Inflammatory macrophage treated with lipopolysaccharide for 4 hours (primary cell): ENCODE measurements around the gene MARS1.
A peak's percentile ranks its signal among the peaks of the same experiment; 100 is the strongest.
"Not testable (repeated sequence)": the region's sequence is repeated elsewhere in the genome, so short reads cannot be mapped to it uniquely, and the experiment has no call there.

ENCODE experiments used
- DNase-seq: peaks from one replicate; pipeline ENCODE4 v3.0.0-alpha.2; 2020

The MARS1 gene

DNA sequence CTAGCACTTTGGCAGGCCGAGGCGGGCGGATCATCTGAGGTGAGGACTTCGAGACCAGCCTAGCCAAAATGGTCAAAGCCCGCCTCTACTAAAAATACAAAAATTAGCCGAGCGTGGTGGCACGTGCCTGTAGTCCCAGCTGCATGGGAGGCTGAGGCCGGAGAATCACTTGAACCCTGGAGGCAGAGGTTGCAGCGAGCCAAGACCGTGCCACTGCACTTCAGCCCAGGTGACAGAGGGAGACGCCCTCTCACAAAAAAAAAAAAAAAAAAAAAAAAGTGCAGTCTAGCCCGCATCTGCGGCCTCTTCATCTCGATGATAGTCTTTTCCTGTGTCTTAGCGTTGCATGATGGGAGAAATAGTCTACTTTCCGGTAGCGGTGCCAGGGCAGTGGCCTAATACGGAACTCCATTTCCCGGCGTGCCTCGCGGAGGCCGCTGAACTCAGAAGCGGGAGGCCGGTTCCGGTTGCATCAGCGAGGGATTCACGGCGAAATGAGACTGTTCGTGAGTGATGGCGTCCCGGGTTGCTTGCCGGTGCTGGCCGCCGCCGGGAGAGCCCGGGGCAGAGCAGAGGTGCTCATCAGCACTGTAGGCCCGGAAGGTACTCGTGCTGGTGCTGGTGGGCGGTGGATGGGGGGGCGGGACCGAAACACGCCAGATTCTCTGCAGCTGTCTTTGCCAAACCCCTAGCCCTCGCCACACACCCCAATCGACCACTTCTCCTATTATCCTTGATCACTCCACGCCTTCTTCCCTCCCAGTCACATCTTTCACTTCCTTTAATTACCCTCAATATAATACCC lies at the start of gene MARS1:
Gene MARS1, plus strand, starts transcription at position 472 of the 805 bp plus-strand sequence. Its CDS starts 23 bp downstream, at position 495.
- DNase-seq, result peak; percentile 97

DNA sequence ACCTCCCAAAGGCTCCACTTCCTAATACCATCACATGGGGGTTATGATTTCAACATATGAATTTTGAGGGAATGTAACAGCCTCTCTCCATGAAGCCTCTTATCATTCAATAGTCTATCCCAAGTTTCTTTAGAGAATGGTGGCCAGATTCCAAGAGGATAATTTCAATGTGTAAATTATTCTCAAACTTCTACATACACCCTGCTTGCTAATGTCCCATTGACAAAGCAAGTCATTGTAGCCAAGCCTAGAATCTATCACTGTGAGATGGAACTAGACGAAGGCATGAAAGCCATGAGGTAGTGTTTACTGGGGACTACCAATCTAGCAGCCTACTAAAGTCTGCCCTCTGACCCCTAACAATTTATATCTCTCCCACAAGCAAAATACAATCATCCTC lies 49.5 kb upstream of the MARS1 start:
- no peak for DNase-seq

DNA sequence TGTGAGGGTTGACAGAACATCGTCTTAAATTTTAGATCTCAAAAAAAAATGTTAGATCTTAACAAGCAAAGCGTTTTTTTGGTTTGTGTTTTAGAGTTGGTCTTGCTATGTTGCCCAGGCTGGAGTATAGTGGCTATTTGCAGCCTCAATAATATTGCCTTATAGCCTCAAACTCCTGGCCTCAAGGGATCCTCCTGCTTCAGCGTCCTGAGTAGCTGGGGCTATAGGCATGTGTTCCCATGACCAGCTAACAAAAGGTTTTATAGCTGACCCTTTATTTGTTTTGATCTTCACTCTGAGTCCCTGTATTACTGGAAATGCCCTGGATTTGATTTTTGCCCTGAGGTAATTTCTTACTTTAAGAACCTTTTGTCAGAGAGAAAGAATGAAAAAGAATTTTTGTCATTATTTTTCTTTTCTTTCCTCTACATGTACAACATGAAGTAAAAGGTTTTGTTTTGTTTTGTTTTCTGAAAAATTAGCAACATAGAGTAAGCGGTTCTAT lies 48.1 kb upstream of the MARS1 start:
- no peak for DNase-seq

DNA sequence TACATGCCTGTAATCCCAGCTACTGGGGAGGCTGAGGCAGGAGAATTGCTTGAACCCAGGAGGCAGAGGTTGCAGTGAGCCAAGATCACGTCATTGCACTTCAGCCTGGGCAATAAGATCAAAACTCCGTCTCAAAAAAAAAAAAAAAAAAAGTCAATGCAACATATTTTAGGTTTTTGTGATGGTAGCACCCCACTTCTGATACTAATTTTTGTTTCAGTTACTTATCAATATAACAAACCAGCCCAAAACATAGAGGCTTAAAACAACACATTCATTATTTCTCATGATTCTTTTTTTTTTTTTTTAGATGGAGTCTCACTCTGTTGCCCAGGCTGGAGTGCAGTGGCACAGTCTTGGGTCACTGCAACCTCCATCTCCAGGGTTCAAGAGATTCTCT lies 46.5 kb upstream of the MARS1 start:
- not testable (repeated sequence) for DNase-seq

DNA sequence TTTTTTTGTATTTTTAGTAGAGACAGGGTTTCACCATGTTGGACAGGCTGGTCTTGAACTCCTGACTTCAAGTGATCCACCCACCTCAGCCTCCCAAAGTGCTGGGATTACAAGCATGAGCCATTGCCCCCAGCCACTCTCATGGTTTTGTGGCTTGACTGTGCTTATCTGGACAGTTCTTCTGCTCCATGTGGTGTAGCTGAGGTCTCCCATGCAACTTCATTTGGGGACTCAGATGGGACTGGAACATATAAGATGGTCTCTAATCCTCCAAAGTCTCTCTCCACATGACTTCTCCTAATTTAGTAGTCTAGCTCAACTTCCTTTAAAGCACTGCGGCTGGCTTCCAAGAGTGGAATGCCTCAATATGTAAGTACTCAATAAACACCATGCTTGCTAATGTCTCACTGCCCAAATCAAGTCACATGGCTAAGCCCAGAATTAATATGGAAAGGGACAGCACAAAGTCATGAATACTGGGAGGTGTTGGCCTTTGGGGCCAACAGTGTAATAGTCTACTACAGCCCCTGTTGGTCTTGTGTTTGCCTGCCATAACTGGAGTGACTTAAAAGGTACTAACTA lies 45.9 kb upstream of the MARS1 start:
- DNase-seq, result no peak

DNA sequence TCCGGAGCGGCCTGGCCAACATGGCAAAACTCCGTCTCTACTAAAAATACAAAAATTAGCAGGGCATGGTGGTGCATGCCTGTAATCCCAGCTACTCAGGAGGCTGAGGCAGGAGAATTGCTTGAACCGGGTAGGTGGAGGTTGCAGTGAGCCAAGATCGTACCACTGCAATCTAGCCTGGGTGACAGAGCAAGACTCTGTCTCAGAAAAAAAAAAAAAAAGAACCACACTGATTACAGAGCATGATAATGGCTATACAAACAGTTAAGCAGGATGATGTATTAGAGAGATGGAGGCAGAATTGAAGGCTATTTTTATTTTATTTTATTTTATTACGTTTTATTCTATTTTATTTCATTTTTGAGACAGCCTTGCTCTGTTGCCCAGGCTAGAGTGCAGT lies 43.5 kb upstream of the MARS1 start:
- DNase-seq, result not testable (repeated sequence)

DNA sequence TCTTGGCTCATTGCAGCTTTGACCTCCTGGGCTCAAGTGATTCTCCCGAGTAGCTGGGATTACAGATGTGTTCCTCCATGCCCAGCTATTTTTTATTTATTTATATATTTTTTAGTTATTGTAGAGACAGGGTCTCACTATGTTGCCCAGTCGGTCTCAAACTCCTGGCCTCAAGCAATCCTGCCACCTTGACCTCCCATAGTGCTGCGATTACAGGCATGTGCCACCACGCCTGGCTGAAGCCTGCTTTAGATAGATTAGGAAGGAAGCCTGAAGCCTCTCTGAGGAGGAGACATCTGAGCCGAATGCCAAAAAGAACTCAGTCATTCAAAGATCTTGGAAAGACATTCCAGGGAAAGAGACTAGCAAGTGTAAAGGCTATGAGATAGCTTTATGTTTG lies 43.1 kb upstream of the MARS1 start:
- DNase-seq, result no peak

DNA sequence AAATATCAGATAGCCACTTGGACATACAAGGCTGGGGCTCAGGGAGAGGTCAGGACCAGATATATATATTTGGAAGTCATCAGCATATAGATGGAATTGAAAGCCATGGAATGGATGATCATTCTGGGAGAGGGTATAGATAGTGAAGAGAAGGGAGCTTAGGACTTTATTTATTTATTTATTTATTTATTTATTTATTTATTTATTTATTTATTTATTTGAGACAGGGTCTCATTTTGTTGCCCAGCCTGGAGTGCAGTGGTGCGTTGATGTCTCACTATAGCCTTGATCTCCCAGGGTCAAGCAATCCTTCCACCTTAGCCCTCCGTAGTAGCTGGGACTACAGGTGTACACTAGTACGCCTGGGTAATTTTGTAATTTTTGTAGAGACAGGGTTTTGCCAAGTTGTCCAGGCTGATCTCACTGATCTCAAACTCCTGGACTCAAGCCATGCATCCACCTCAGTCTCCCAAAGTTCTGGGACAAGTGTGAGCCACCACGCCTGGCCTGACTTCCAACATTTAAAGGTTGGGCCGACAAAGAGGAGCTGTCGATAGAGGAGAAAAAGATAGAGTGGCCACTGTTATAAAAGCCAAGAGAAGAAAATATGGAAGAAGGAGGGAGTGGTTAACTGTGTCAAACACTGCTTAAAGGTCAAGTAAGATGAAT lies 41.4 kb upstream of the MARS1 start:
- DNase-seq, result no peak

DNA sequence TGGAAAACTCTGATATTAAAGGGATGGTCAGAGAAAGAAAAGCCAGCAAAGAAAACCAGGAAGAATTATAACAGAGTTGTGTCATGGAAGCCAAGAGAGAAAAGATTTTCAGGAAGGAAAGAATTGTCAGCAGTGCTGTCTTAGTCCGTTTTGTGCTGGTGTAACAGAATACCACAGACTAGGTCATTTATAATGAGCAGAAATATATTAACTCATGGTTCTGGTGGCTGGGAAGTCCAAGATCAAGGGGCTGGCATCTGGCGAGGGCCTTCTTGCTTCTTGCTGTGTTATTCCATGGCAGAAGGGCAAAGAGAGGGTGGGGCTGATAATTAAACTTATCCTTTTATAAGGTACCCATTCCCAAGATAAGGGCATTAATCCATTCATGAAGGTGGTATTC lies 39.2 kb upstream of the MARS1 start:
- no peak for DNase-seq

DNA sequence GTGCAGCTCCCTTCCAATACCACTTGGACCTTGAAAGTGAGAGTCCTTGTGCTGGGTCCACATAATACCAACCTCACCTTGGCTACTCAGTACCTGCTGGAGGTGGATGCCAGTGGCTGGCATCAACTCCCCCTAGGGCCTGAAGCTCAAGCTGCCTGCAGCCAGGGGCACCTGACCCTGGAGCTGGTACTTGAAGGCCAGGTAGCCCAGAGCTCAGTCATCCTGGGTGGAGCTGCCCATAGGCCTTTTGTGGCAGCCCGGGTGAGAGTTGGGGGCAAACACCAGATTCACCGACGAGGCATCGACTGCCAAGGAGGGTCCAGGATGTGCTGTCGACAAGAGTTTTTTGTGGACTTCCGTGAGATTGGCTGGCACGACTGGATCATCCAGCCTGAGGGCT lies 38.5 kb upstream of the MARS1 start:
- DNase-seq, result no peak

DNA sequence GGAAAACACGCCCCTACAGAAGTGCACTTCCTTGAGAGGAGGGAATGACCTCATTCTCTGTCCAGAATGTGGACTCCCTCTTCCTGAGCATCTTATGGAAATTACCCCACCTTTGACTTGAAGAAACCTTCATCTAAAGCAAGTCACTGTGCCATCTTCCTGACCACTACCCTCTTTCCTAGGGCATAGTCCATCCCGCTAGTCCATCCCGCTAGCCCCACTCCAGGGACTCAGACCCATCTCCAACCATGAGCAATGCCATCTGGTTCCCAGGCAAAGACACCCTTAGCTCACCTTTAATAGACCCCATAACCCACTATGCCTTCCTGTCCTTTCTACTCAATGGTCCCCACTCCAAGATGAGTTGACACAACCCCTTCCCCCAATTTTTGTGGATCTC lies 37.8 kb upstream of the MARS1 start:
- no peak for DNase-seq

DNA sequence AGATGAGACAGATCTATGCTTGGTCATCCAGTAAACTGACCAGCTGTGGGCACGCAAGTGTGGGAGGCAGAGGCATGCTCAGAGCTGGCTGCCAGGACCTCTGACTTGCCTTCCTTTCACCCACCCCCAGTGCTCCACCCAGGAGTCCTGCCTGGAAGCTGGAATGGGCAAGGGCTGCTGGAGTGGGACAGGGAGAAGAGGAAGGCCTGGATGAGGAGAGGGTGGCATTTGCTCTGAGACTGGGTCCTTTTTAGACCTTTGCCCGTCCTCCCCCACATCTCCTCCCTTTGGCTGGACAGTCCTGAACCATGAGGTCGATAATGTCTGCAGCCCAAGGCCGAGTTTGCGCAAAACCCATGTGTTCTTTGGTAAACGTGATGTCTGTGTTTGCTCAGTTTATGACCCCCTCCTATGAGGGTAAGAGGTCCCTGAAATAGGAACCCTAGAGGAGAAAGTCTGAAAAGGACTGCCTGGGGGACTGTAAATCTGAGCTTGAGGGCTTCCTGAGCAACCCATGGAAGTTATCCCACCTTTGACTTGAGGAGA lies 36.6 kb upstream of the MARS1 start:
- no peak for DNase-seq

DNA sequence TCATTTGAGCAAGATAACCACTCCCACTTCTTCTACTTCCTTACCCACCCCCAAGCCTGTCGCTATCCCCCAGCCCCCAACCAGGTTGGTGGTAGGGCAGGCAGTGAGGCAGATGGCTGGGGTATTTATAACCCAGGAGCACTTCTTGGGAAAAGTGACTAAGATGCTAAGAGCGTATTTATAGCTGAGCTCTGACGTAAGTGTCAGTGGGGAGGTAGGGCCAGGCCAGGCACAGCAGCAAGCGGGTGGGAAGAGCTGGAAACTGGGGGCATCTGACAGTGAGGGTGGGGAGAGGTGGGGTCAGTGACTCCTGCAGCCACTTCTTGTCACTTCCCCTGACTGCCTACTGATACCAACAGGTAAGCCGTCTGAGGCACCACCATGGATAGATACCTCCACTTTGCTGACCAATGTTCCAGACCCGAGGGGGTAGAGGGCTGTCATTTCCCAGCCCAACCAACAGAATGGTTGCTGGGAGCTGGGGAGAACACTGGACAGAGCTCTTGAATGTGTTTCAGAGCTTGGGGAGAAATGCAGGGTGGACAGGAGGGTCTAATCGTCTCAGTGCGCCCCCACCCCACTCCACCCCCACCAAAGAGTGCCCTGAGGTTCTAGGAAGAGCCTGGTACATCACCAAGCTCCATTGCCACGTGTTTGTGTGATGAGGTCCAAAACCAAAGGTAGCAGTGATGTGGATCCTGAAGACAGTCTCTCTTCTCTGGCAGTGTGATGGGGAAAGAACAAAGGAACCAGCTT lies 35.5 kb upstream of the MARS1 start:
- no peak for DNase-seq

DNA sequence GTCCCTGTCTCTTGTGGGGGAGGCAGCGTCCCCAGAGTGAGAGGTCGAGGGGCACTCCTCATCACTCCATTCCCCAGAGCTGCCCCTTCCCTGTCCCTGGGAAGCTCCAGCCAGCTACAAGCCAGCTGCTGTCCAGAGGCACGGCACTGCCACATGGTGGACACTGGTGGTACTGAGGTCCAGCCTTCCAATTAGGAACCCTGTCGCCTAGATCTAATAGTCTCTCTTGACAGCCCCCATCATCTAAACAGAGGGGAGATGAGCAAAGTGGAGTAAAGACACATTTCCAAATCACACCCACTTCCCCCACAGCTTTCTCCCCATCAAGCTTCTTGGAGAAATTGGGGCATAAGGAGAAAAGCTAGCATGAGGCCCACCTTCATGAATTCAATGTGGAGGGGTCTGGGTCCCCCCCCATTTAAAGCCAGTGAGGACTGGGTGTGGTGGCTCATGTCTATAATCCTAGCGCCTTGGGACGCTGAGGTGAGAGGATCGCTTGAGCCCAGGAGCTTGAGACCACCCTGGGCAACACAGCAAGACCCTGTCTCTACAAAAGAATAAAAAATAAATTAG lies 34.8 kb upstream of the MARS1 start:
- peak; percentile 70 for DNase-seq

DNA sequence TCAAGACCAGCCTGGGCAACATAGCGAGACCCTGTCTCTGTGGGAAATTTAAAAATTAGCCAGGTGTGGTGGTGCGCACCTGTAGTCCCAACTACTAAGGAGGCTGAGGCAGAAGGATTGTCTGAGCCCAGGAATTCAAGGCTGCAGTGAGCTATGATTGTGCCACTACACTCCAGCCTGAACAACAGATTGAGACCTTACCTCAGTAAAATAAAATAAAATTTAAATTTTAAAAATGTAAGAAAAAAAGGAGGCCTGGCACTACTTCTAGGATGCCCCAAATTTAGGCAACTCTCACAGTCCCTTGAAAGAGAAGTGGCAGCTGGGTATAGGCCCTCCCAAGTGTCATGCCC lies 33.7 kb upstream of the MARS1 start:
- DNase-seq, result no peak

DNA sequence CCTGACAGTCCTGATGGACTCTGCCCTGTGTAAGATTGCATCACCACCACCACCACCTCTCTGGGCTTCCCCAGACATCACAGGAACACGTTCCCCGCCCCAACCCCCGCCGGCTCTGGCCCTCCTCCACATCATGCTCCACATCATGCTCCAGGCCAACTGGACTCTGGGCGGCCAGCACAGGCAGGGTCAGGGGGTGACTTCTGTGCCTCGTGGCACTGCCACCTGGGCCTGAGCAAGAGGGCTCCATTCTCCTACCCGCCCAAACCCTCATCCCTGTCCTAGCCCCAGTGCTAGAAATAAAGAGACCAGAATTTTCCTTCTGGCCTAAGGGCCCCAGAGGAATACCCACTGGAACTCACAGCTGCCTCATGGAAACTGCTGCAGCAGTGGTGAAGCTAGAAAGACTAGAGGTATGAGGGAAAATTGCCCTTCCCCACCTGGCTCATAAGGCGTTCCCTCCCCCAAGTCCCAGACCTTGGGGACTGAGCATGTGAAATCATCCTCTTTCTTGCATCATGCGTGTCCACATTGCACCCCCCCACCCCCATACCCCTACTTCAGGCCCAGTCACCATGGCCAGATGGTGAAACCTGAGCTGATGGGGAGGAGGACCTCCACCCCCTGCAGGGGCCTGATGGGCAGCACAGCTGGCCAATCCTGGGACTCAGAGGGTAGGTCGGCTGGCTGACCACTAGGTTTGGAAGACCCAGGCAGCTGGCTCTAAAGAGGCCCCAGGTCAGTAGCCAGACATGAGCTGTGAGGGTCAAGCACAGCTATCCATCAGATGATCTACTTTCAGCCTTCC lies 33.1 kb upstream of the MARS1 start, which contains the start of gene INHBE:
Gene INHBE, plus strand, starts transcription at position 742 of the 808 bp plus-strand sequence. CDS start 230 bp downstream, outside the sequence.
- DNase-seq, result peak; percentile 61

DNA sequence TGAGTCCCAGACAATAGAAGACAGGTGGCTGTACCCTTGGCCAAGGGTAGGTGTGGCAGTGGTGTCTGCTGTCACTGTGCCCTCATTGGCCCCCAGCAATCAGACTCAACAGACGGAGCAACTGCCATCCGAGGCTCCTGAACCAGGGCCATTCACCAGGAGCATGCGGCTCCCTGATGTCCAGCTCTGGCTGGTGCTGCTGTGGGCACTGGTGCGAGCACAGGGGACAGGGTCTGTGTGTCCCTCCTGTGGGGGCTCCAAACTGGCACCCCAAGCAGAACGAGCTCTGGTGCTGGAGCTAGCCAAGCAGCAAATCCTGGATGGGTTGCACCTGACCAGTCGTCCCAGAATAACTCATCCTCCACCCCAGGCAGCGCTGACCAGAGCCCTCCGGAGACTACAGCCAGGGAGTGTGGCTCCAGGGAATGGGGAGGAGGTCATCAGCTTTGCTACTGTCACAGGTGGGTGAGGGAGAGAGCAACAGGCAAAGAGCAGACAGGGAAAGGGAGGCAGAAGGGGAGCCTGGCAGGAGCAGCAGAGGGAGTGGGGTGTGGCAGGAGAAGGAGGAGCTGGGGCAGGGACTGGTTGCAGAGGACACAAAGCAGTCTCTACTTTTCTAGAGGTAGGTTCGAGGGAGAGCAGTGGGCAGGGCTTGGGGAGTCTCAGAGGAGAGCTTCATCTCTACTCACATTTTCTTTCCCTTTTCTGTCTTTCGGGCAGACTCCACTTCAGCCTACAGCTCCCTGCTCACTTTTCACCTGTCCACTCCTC lies 32.3 kb upstream of the MARS1 start:
- DNase-seq, result no peak

DNA sequence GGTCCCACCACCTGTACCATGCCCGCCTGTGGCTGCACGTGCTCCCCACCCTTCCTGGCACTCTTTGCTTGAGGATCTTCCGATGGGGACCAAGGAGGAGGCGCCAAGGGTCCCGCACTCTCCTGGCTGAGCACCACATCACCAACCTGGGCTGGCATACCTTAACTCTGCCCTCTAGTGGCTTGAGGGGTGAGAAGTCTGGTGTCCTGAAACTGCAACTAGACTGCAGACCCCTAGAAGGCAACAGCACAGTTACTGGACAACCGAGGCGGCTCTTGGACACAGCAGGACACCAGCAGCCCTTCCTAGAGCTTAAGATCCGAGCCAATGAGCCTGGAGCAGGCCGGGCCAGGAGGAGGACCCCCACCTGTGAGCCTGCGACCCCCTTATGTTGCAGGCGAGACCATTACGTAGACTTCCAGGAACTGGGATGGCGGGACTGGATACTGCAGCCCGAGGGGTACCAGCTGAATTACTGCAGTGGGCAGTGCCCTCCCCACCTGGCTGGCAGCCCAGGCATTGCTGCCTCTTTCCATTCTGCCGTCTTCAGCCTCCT lies 31.6 kb upstream of the MARS1 start:
- DNase-seq, result peak; percentile 35

DNA sequence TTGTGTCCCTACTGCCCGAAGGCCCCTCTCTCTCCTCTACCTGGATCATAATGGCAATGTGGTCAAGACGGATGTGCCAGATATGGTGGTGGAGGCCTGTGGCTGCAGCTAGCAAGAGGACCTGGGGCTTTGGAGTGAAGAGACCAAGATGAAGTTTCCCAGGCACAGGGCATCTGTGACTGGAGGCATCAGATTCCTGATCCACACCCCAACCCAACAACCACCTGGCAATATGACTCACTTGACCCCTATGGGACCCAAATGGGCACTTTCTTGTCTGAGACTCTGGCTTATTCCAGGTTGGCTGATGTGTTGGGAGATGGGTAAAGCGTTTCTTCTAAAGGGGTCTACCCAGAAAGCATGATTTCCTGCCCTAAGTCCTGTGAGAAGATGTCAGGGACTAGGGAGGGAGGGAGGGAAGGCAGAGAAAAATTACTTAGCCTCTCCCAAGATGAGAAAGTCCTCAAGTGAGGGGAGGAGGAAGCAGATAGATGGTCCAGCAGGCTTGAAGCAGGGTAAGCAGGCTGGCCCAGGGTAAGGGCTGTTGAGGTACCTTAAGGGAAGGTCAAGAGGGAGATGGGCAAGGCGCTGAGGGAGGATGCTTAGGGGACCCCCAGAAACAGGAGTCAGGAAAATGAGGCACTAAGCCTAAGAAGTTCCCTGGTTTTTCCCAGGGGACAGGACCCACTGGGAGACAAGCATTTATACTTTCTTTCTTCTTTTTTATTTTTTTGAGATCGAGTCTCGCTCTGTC lies 31.0 kb upstream of the MARS1 start:
- no peak for DNase-seq

DNA sequence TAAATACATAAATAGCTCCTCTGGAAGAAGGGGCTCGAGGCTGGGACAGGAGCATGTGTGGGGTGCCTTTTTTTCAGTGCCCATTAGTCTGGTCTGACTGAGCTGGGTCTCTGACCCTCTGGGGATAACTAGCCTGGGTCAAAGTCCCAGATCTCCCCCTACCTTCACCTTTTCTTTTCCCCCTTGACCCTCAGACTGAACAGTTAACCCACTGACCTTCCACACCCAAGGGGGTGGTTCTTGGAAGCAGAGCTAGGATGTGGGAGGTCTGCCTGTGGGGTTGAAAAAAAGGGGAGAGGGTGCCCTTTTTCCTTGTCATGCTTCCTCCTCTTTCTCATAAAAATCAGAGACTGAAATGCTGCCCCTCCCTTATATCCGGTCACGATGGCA lies 29.2 kb upstream of the MARS1 start:
- no peak for DNase-seq
